WI38 (cell line): ENCODE results near the gene KIAA0513.

Experiments
- H3K4me3 ChIP-seq: 2 replicates; pipeline ENCODE4 v1.5.1; 2011; ENCODE audit warnings: low read depth, mild to moderate bottlenecking, control low read depth, low read length
- TF ChIP-seq, protein P1 (sequence below): IDR thresholded peaks from 2 replicates; pipeline ENCODE4 v1.5.1; 2012; ENCODE audit warnings: low read depth, mild to moderate bottlenecking, control low read depth, low read length

The KIAA0513 gene

DNA sequence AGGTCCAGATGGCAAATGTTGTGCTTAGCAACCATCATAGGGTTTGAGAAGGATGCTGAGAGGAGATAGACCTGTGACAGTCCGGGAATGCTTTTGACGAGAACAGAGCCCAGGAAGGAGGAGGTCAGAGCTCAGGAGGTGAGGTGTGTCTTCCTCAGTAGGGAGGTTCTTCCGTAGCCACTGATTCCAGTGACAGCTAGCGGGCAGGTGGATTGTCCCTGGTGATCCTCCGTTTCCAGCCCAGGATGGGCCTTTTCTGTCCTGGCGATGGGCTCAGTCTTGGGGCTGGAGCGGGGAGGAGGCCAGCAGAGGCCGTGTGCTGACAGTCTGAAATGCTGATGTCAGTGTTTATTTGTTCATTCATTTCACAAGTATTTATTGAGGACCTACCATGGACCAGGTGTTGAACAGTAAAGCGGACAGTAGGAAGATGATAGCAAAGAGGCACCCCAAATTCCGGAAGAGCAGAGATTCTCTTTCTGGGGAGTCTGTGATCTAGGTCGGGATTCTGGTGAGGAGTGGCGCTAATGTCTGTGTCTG, 38.8 kb downstream of the KIAA0513 start:
- no peak overlapping the region for H3K4me3 ChIP-seq
- TF ChIP-seq, protein P1, sequence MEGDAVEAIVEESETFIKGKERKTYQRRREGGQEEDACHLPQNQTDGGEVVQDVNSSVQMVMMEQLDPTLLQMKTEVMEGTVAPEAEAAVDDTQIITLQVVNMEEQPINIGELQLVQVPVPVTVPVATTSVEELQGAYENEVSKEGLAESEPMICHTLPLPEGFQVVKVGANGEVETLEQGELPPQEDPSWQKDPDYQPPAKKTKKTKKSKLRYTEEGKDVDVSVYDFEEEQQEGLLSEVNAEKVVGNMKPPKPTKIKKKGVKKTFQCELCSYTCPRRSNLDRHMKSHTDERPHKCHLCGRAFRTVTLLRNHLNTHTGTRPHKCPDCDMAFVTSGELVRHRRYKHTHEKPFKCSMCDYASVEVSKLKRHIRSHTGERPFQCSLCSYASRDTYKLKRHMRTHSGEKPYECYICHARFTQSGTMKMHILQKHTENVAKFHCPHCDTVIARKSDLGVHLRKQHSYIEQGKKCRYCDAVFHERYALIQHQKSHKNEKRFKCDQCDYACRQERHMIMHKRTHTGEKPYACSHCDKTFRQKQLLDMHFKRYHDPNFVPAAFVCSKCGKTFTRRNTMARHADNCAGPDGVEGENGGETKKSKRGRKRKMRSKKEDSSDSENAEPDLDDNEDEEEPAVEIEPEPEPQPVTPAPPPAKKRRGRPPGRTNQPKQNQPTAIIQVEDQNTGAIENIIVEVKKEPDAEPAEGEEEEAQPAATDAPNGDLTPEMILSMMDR: no peak

DNA sequence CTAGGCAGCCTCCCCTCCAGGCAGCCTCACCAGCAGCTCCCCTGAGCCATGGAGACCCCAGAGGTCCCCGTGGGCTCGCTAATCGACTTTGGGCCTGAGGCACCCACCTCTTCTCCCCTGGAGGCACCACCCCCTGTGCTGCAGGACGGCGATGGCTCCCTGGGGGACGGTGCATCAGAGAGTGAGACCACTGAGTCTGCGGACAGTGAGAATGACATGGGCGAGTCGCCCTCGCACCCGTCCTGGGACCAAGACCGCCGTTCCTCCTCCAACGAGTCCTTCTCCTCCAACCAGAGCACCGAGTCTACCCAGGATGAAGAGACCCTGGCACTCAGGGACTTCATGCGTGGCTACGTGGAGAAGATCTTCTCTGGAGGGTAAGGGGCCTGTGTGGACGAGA, 39.4 kb downstream of the KIAA0513 start:
- TF ChIP-seq, protein P1: no peak
- no peak overlapping the region for H3K4me3 ChIP-seq

DNA sequence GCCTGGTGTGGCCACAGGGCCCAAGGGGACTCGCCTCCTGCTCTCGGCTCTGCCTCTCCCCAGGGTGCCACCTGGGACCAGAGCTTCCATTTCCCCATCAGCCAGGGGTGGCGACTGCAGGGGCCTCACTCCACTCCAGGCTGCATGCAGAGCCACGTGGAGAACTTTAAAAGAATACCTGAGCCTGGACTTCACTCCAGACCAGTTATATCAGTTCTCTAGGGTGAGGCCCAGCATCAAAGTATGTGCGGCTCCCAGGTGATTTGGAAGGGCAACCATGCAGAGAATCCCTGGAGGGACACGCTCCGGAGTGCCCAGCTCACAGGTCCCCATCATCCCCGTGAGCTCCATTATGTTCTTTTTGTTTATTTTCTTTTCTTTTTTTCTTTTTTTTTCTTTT, 39.8 kb downstream of the KIAA0513 start:
- no peak overlapping the region for H3K4me3 ChIP-seq
- TF ChIP-seq, protein P1: no peak

DNA sequence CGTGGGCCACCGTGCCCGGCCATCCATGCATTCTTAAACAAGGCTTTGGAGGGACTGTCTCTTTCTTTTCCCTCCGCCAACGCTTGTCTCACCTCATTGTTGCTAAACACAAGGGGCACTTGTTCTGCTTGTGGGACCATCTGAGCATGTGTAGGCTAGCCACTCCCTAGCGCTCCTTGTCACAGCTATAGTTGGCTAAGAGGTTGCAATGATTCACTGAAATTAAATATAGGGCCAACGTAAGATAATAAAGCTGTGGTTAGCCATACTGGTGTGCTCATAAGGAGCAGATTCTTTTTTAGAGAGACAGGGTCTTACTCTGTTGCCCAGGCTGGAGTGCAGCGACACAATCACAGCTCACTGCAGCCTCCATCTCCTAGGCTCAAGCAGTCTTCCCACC, 41.2 kb downstream of the KIAA0513 start:
- no peak overlapping the region for H3K4me3 ChIP-seq
- TF ChIP-seq, protein P1: no peak

DNA sequence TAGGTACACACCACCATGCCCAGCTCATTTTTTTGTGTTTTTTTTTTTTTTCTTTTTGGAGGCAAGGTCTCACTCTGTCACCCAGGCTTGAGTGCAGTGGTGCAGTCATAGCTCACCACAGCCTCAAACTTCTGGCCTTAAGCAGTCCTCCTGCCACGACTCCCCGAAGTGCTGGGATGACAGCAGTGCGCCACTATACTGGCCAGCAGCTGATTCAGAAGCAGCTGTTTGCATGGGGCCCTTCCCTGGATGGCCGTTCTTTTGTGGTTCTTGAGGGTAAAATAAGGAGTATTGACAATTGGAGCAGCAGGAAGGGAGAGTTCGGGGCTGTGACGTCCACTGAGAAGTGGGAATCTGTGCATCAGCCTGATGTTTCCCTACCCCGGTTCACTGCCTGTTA, 41.6 kb downstream of the KIAA0513 start:
- TF ChIP-seq, protein P1: no peak
- H3K4me3 ChIP-seq: no peak overlapping the region

DNA sequence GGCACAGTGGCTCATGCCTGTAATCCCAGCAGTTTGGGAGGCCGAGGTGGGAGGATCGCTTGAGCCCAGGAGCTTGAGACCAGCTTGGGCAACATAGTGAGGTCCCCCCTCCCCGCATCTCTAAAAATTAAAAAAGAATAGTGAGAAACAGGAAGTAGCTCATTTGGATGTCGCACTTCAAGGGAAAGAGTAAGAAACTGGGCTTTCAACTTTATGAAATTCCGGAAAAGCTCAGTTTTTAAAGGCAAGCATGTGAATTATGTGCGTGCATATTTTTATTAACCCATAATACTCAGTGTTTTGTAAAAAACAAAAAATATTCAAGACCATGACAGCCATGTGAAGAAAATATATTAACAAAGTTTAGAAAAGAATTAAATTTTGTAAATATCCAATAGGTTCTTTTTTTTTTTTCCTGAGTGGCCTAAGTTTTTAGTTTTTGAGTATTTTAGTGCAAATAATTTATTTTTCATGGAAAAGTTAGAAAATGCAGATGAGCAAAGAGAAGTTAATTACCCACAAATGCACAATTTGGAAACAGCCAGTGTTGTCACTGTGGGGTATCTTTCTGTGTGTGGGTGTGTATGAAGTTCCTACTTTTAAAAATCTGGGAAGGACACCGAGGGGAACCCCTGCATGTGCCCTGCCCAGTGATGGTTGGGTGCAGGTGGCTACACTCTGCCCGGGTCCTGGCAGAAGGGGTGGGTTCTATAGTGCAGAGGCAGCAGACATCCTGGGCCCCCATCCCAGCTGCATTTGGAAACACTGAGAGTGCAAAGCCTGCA, 44.7 kb downstream of the KIAA0513 start:
- TF ChIP-seq, protein P1: no peak
- no peak overlapping the region for H3K4me3 ChIP-seq

DNA sequence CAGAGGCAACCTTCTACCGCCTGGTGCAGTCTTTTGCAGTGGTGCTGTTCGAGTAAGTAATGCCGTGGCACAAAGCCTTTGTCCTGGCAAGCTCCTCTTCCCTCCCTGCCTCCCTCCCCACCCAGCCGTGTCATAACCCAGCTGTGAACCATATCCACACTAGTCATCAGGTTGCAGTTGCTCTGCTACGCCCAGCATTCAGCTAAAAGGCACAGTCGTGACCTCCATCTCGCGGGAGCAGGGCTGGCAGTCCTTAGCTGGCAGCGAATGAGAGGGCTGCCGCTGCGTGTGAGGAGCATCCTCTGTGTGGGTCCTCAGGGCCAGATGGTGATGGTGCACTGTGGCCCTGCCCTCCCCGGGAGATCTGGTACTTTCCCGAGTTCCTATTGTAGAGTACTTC, 45.4 kb downstream of the KIAA0513 start:
- H3K4me3 ChIP-seq: no peak overlapping the region
- TF ChIP-seq, protein P1: no peak
